ENCODE data around the gene CMIP. TPM values are rescaled to one million over a fixed set of nuclear protein-coding genes. Genes with fewer than 3 reads are reported as not detected.

CMIP gene
- total RNA-seq, 1 experiment from 2014 or later: 63.7 TPM

DNA sequence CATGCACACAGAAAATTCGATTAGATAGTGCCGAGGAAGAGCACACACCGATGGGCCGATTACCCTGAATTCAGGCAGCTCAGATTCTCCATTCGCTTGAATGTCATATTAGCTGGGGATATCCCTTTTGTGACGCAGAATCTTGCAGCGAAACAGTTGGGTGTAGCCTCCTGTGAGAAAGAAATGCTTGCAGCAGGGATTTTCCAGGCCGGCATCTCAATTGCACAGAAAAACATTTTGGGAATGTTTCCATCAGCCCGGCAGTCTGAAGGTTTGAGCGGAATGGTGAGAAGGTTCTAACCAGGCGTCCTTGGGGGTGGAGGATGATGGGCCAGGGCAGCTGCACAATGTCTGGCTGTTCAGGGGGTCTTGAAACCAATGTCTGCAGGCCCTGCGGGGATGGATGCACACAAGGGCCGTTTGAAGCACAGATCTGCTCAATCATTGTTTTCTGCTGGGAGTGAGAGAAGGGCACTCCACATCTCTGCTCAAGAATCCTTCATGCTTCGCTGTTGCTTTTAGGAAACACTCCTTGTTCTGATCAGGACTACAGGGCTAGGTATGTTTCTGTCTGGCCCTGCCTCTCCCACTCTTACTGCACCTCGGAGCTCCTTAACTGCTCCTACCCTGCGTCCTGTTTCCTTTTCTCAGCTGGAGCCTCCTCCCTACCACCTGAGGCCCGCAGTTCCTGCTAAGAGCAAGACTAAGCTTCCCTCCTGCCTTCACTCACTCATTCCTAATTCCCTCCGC, 94.6 kb downstream of the CMIP start (continued):
- TF ChIP-seq, protein P1, sequence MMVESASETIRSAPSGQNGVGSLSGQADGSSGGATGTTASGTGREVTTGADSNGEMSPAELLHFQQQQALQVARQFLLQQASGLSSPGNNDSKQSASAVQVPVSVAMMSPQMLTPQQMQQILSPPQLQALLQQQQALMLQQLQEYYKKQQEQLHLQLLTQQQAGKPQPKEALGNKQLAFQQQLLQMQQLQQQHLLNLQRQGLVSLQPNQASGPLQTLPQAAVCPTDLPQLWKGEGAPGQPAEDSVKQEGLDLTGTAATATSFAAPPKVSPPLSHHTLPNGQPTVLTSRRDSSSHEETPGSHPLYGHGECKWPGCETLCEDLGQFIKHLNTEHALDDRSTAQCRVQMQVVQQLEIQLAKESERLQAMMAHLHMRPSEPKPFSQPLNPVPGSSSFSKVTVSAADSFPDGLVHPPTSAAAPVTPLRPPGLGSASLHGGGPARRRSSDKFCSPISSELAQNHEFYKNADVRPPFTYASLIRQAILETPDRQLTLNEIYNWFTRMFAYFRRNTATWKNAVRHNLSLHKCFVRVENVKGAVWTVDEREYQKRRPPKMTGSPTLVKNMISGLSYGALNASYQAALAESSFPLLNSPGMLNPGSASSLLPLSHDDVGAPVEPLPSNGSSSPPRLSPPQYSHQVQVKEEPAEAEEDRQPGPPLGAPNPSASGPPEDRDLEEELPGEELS (CRISPR knock-in tag; IDR thresholded peaks at IDR 0.05): no peak
- TF ChIP-seq ZNF138 (CRISPR knock-in tag; conservative IDR thresholded peaks at IDR 0.05) (no peak), ATF1 (CRISPR knock-in tag; IDR thresholded peaks at IDR 0.05) (no peak), ZNF423 (CRISPR knock-in tag; IDR thresholded peaks at IDR 0.05) (no peak)
- TF ChIP-seq, protein P2, sequence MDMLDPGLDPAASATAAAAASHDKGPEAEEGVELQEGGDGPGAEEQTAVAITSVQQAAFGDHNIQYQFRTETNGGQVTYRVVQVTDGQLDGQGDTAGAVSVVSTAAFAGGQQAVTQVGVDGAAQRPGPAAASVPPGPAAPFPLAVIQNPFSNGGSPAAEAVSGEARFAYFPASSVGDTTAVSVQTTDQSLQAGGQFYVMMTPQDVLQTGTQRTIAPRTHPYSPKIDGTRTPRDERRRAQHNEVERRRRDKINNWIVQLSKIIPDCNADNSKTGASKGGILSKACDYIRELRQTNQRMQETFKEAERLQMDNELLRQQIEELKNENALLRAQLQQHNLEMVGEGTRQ (CRISPR knock-in tag; IDR thresholded peaks at IDR 0.05): no peak
- TF ChIP-seq, protein P3, sequence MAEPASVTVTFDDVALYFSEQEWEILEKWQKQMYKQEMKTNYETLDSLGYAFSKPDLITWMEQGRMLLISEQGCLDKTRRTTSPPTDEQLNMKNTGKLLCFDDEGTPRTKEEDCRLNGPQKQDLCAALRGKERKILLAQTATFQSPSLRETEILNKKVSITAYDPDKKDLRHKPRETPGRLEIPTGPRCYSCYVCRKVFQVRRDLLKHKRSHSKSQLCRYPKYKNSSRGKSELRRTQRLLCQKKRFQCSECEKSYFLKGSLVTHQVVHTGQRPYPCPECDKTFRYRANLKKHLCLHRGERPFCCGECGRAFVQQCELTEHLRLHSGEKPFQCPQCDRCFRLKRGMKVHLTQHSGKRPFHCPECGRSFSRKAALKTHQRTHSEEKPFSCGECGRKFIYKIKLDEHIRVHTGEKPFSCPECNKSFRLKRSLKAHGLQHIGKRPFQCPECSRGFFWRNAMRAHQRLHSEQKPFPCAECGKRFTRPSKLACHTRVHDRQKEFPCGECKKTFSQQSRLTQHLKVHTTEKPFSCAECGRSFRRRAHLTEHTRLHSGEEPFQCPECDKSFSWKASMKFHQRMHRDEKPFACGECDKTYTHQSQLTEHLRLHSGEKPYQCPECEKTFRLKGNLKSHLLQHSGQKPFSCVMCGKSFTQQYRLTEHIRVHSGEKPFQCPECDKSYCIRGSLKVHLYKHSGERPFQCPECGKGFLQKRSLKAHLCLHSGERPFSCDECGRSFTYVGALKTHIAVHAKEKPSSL (CRISPR knock-in tag; conservative IDR thresholded peaks at IDR 0.05): no peak
- TF ChIP-seq, protein P4, sequence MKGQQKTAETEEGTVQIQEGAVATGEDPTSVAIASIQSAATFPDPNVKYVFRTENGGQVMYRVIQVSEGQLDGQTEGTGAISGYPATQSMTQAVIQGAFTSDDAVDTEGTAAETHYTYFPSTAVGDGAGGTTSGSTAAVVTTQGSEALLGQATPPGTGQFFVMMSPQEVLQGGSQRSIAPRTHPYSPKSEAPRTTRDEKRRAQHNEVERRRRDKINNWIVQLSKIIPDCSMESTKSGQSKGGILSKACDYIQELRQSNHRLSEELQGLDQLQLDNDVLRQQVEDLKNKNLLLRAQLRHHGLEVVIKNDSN (CRISPR knock-in tag; IDR thresholded peaks at IDR 0.05): no peak

DNA sequence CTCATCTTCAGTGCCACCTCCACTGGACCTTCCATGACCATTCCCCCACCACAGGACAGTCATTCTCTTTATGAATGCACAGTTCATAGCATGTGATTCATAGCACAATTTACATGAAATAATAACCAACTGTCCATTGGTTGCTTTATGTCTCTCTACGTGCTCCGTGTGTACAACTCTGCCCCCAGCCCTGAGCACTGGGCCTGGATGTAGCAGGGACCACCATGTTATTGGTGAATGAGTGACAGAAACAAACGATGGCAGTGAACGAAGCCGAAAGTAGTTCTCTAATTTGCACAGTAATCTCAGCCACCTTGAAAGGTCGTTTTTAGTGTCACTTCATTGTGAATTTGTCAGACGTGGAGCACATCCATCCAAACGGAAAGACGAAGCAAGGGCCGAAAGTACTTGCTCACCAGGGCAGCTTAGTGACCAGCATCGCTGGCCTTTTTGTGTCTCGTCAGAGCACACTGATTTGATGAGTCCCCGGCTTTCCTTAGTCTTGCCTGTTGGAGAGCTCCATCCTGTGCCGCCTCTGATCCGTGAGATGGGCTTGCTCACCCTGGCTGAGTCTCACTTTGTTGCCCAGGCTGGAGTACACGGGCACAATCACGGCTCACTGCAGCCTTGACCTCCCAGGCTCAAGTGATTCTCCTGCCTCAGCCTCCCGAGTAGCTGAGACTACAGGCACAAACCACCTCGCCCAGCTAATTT, 95.3 kb downstream of the CMIP start:
- no peak overlapping the region for H3K4me3 Mint-ChIP-seq
- CTCF ChIA-PET: interaction anchor here (1.2 to 1.9 kb wide), 3 partner anchors 100 to 157 kb away, joined by 3 to 4 read pairs (median 3); no protein-coding TSS in a partner anchor

DNA sequence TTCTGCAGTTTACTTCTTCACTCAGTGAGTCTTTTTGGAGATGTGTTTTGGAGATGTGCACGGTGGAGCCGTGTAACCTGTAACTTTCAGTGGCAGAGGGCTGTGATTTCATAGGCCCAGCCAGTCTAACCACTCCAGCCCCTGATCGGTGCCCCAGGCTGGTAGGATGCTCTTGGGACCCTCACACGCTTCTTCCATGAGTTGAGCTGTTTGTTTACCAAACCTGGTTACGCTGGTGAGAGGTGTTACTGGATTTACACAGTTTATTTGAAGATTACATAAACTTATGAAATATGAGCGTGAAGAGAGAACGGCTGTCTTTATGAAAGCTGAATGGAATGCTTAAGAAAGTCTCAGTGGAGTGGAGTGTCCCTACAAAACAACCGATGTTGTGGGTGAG, 96.7 kb downstream of the CMIP start:
- no peak for DNase-seq (ENCODE audit: low spot score)
- no peak overlapping the region for H3K4me3 Mint-ChIP-seq
- ChIA-PET POLR2A (no interaction called here), CTCF (no interaction called here)
- H3K9me3 Mint-ChIP-seq: no peaks in the 10 kb centered on the region
- no peak for ATAC-seq
- no peaks in the 10 kb centered on the region for H3K36me3 Mint-ChIP-seq
- H3K4me1 Mint-ChIP-seq: peaks cover 70% of the 10 kb centered on the region
- H3K27me3 Mint-ChIP-seq (ENCODE audit: low read depth): no peaks in the 10 kb centered on the region
- H3K27ac Mint-ChIP-seq: peak overlapping the region; percentile 82
- TF ChIP-seq PRRX2 (CRISPR knock-in tag; IDR thresholded peaks at IDR 0.05) (no peak), JAZF1 (CRISPR knock-in tag; IDR thresholded peaks at IDR 0.05) (no peak), ZNF219 (CRISPR knock-in tag; IDR thresholded peaks at IDR 0.05; ENCODE audit: borderline replicate concordance) (no peak), FOXK1 (CRISPR knock-in tag; IDR thresholded peaks at IDR 0.05) (no peak), FOXJ3 (CRISPR knock-in tag; IDR thresholded peaks at IDR 0.05; ENCODE audit: borderline replicate concordance) (no peak), CREB1 (CRISPR knock-in tag; IDR thresholded peaks at IDR 0.05) (no peak)
- TF ChIP-seq, protein P5, sequence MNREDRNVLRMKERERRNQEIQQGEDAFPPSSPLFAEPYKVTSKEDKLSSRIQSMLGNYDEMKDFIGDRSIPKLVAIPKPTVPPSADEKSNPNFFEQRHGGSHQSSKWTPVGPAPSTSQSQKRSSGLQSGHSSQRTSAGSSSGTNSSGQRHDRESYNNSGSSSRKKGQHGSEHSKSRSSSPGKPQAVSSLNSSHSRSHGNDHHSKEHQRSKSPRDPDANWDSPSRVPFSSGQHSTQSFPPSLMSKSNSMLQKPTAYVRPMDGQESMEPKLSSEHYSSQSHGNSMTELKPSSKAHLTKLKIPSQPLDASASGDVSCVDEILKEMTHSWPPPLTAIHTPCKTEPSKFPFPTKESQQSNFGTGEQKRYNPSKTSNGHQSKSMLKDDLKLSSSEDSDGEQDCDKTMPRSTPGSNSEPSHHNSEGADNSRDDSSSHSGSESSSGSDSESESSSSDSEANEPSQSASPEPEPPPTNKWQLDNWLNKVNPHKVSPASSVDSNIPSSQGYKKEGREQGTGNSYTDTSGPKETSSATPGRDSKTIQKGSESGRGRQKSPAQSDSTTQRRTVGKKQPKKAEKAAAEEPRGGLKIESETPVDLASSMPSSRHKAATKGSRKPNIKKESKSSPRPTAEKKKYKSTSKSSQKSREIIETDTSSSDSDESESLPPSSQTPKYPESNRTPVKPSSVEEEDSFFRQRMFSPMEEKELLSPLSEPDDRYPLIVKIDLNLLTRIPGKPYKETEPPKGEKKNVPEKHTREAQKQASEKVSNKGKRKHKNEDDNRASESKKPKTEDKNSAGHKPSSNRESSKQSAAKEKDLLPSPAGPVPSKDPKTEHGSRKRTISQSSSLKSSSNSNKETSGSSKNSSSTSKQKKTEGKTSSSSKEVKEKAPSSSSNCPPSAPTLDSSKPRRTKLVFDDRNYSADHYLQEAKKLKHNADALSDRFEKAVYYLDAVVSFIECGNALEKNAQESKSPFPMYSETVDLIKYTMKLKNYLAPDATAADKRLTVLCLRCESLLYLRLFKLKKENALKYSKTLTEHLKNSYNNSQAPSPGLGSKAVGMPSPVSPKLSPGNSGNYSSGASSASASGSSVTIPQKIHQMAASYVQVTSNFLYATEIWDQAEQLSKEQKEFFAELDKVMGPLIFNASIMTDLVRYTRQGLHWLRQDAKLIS (CRISPR knock-in tag; IDR thresholded peaks at IDR 0.05; ENCODE audit: borderline replicate concordance): no peak
- TF ChIP-seq, protein P6, sequence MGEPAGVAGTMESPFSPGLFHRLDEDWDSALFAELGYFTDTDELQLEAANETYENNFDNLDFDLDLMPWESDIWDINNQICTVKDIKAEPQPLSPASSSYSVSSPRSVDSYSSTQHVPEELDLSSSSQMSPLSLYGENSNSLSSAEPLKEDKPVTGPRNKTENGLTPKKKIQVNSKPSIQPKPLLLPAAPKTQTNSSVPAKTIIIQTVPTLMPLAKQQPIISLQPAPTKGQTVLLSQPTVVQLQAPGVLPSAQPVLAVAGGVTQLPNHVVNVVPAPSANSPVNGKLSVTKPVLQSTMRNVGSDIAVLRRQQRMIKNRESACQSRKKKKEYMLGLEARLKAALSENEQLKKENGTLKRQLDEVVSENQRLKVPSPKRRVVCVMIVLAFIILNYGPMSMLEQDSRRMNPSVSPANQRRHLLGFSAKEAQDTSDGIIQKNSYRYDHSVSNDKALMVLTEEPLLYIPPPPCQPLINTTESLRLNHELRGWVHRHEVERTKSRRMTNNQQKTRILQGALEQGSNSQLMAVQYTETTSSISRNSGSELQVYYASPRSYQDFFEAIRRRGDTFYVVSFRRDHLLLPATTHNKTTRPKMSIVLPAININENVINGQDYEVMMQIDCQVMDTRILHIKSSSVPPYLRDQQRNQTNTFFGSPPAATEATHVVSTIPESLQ (CRISPR knock-in tag; IDR thresholded peaks at IDR 0.05): no peak
- TF ChIP-seq, protein P1 (CRISPR knock-in tag; IDR thresholded peaks at IDR 0.05): no peak

More for the DNA sequence above, 95.3 kb downstream of the CMIP start:
- Mint-ChIP-seq H3K4me1 (peaks cover 57% of the 10 kb centered on the region), H3K27me3 (ENCODE audit: low read depth) (no peaks in the 10 kb centered on the region), H3K36me3 (no peaks in the 10 kb centered on the region), H3K9me3 (no peaks in the 10 kb centered on the region), H3K27ac (peak overlapping the region; percentile 77)
- POLR2A ChIA-PET: interaction anchor here (0.5 kb wide), 1 partner anchor 58 kb away, joined by 4 read pairs; no protein-coding TSS in a partner anchor
- DNase-seq (ENCODE audit: low spot score) (no peak), ATAC-seq (no peak)
- TF ChIP-seq ZNF121 (CRISPR knock-in tag; IDR thresholded peaks at IDR 0.05) (peak; percentile 19; the same call in 1 of the 2 replicates), CREM (CRISPR knock-in tag; IDR thresholded peaks at IDR 0.05) (no peak), RELA (CRISPR knock-in tag; IDR thresholded peaks at IDR 0.05; ENCODE audit: borderline replicate concordance) (no peak)

Measured in WTC11 (cell line).